Forelimb muscle (tissue), 1 donor: ENCODE data around the gene GPR26. TPM values are rescaled to one million over a fixed set of nuclear protein-coding genes. Genes with fewer than 3 reads are reported as not detected.
A peak's percentile ranks its signal among the peaks of the same experiment; 100 is the strongest.
"Not testable (repeated sequence)": the region's sequence is repeated elsewhere in the genome, so short reads cannot be mapped to it uniquely, and the experiment has no call there.

Experiments used
- DNase-seq: peaks from one replicate; pipeline ENCODE4 v3.0.0-alpha.2; 2013; ENCODE audit warnings: low read depth
- polyA plus RNA-seq: library from polyadenylated mRNA; unstranded; fragments of 120-200 nt; gene quantifications from one replicate; pipeline ENCODE4 v1.2.1, GENCODE V29; 2013; ENCODE audit not compliant: insufficient read length

The GPR26 gene
- polyA plus RNA-seq, 1 donor: not detected

DNA sequence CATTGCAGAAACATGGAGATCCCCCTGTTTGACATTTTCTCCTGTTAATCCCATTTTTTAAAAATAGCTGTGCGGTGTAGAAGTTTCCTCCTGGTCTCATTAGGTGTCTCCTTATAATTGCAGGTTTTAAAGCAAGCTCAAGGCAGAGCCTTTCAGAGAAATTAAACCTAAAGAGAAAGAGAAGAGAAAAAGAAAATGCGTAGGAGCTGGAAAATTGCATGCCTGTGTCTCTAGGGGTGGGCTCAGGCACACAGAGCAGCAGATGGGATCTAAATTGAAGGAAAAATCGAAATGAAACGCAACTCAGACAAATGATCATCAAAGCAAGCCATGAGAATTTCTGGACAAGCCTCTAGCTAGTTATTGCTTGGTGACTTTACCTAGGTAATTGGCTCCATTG, 40.1 kb downstream of the GPR26 start:
- no peak for DNase-seq

DNA sequence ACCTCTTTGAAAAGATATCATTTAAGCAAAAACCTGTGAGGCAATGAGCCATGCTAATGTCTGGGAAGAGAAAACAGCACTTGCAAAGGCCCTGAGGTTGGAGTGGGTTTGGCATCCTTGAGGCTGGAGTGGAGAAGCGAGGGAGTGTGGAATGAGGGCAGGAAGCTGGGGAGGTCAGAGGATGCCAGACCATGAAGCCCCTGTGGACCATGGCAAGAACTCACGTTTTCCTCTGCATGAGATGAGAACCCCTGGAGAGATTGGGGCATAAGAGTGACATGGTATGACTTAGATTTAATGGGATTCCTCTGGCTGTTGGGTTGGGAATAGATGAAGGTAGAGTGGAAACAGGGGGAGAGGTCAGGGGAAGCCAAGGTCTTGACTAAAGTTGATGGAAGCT, 49.4 kb downstream of the GPR26 start:
- DNase-seq: no peak

DNA sequence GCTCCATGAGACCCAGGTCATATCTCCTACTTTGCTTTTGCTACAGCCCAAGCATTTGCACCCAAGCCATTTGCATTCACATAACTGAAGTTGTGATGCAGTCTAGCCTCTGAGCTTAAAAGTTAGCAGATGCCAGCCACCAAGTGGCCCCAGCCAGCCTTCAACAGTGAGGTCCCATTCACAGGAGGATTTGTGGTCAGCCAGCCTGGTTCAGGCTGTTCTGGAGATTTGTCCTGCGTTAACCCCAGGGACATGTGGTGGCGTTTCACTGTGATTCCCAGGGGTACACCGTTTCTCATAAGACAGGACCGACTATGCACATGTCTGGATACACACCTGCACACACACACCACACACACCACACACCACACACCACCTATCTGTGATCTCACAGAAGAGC, 51.2 kb downstream of the GPR26 start:
- DNase-seq: no peak

DNA sequence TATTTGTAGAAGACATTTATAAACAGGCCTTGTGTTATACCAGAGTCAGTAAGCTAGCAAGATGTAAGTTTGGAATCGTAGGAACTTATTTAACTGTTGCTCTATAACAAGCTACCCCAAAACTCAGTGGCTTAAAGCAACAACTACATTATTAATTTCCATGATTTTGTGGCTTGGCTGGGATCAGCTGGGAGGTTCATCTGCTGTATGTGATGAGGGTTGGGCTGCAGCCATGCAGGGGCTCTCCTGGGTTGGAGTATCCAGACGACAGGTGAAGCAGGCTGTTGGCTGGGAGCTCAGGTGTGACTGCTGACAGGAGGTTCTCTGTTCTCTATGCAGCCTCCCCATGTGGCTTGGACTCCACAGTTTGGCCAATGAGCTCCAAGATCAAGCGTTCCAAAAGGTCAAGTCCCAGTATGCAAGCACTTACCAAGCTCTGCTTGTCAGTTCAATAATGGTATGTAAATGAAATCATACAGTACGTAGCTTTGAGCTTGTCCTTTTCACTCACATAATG, 52.4 kb downstream of the GPR26 start:
- no peak for DNase-seq

DNA sequence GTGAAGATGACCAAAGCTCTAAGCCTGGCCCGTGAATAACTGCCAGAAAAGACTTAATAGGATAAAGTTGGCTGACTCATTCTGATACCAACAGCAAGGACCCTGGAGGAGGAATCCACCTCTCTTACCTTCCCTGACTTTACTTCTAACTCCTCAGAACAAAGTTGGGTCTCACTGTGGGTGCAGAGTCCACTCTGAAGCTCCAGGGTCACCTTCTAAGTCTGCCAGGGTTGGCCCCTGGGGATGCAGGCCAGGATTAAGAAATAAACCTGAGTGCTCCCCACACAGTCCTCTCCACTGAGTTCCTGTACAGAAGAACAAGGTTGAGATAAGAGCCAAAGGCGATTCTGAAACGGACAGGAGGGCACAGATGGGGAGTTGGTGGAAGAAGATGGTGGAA, 54.4 kb downstream of the GPR26 start:
- no peak for DNase-seq

DNA sequence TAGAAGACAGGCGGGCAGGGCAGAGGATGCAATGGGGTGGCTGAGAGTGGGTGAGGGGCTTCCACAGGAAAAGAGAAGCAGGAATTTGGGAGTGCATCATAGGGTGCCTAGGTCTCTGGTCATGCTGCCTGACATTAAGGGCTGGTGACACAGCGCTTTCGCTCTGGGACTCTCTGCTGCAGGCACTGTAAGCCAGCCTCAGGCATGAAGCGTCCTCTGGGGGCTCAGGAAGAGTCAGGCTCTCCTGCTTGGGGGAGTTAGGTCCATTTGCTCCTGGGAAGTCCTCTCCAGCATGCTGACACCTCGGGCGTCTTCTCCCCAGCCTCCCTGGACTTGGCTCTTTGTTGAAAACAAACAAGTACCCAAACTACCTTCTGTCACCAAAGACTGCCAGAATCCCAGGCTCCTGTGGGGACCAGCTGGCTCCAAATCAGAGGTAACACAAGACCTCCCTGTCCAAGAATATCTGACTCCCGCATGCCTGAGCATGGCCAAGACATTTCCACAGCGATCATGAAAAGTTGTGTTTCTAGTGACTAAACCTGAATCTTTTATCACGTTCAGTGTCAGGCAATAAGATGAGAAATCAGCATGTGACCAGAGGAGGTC, 55.4 kb downstream of the GPR26 start:
- DNase-seq: no peak

DNA sequence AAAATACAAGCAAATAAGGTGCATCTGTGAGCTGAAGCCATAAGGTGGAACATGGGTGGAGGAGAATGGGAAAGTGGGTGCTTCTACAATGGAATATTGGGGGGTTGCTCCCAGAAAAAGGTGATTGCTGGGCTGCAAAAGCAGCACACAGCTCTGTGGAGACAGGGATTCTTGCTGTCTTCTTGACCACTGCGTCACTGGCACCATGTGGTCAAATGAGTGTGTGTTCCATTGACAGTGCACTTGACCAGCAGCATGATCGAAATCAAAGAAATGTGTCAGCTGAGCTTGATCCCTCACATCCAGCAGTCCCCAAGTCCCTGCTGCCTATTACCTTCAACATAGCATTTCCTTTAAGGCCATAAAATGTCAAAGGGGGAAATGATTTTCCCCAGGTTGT, 56.2 kb downstream of the GPR26 start:
- DNase-seq: no peak

DNA sequence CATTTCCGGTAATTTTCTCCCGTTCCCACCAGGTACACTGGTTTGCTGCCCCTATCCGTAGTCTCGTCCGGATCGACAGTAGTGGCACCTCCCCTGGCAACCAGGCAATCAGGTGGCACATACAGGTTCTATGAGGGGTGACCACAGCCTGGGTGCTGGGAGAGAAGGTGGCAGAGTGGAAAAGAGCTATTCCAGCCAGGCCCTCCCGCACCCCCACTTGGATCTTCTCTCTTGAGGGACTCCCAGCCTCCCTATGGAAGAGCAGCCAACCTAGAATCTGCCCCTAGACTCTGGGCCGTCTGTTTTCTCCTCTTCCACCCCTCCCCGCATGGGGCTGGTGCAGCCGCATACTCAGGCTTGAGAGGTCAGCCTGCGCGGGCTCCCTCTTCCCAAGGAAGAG, 58.6 kb downstream of the GPR26 start:
- DNase-seq: no peak

DNA sequence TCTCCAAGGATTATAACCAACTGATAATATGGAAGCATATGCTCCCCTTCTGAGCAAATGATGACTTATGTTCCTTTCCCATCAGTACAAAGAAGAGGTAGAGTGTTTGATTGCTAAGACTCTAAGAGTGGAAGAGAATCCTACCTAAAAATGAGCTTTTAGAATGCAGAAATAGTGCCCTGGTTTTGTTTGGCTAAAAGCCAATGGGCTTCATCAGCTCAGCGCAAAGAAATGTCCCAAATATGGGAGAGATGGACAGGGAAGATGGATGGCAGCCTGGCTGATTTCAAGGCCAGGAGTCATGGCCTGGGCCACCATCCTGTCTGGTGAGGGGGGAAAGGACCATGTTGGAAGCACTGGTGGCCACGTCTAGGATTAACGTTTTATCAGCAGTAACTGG, 60.2 kb downstream of the GPR26 start:
- DNase-seq: no peak

DNA sequence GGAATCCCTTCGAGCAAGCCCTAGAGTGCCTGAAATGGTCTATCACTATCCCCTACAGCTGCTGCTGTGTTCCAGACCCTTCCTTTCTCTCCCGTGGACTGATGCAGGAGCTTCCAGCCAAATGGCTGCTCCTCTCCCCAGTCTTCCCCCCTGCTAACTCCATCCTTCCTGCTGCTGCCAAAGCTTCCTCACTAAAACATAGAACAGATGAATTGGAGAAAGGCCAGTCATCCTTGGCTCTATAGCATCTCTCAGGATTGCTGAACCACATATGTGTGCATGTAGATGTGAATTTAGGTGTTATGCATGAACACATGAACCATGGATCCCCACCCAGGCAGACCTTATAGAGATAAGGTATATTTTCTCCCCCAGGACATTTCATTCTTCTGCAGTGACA, 60.7 kb downstream of the GPR26 start:
- DNase-seq: peak; percentile 6

DNA sequence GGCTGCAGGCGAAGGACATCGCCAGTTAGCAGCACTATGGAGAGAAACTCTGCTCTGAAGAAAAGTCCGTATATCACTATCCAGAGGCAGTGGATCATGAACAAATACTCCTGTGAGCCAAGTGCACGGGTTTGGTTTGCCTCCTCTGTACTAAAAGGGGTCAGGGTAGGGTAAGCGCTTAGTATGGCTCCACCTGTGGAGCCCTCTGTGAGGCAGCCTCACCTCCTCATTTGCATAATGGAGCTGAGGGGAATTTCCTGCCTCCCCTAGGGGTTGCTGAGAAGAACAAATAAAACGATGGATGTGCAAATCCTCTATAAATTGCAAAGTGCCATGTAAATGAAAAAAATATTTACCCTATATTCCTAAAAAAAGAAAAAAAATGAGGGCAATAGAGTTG, 63.4 kb downstream of the GPR26 start:
- no peak for DNase-seq

DNA sequence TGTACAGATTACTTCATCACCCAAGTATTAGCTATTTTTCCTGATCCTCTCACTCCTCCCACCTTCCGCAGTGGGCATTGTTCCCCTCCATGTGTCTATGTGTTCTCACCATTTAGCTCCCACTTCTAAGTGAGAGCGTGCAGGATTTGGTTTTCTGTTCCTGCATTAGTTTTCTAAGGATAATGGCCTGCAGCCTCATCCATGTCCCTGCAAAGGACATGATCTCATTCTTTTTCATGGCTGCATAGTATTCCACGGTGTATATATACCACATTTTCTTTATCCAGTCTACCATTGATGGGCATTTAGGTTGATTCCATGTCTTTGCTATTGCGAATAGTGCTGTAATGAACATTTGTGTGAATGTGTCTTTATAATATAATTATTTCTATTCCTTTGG, 70.8 kb downstream of the GPR26 start:
- not testable (repeated sequence) for DNase-seq

DNA sequence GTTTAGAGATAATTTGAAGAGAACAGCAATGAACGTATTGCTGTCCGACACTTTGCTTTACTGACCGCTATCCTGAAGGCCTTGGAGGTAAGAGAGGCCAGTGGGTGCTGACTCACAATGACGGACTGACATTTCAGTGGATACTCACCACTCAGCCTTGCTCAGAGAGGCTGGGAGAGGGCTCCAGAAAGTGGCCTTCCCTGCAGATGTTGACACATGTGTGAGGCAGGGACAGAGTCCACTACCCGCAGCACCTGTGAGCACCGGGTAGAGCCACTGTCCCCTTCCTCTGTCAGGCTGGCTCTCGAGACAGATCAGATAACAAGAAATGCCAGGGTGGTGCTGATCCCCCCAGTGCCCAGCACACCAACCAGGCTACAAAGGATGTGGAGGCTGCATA, 75.0 kb downstream of the GPR26 start:
- DNase-seq: no peak

DNA sequence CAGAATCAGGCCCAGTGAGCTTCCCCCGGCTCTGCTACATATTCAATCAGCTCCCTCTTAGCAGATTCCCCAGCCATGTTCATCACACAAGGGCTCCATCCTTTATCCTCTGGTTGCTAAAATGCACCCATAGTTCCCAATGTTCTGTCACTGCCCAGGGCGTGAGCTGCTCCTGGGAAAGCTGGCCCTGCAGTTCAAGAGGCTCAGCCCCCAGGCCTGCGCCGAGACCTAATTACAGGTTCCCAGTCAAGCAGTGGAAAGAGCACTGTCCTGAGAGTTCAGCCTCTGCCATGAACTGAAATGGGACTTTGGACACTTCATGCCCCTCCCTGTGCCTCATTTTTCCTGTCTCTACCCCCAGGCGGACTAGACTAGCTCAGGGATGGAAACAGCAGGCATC, 75.6 kb downstream of the GPR26 start:
- no peak for DNase-seq

DNA sequence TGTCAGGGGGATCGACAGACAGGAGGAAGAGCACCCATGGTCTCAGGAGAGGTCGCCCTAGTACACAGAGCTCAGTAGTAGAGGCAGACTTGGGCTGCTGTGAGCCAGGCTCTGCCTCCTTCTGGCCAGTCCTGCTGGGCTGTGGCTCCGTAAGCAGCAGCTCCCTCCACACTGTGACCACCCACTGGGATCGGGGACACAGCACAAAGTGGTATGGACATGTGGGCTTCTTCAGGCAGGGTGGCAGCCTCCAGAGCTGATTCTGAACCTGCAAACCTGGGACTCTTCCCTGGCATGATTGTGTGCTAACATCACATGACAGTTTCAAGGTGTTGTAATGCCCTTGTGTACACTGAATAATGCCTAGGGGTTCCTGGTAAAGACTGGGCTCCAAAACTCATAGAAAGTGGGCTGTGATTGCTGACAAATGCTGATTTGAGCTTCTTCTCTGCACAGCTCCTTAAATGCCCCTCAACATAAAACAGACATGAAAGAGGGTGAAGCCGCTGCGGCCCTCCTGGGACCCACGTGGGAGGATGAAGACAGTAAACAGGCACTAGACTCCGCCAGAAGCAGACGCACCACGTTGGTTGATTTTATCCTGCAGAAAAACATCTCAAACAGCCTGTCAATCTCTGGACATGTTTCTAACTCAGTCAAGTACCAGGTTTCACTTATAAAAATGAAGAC, 76.7 kb downstream of the GPR26 start:
- no peak for DNase-seq

DNA sequence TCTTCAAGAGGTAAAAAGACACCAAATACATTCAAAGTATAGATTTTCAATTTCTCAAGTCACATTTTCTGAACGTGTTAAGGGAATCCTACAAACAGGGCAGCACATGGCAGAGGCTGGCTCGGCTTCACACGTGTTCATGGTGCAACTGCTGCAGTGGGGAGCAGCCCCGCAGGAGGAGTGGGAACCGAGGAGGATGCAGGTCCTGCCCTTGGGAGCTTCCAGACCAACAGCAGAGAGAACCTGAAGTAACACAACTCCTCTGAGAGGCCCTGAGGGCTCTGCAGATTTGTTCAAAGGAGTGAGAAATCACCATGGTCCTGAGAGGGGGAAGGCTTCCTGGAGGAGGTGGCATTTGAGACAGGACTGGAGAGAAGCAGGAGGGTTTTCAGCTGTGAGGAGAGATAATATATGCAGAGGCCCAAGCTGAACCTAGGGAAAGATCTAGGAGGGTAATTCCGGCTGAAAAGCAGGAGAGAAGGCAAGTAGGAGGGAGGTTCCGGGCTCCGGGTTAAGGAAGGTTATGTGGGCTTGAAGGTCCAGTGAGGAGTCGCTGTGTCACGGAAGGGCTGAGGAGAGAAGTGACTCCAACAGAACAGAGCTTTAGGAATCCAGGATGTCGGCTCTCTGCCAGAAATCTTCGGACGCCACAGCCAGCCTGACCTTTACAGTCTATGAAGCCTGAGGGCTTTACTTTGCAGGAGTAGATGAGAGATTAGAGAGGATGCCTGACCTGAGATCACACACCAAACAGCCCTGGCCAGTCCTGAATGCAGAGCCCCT, 77.5 kb downstream of the GPR26 start:
- no peak for DNase-seq

DNA sequence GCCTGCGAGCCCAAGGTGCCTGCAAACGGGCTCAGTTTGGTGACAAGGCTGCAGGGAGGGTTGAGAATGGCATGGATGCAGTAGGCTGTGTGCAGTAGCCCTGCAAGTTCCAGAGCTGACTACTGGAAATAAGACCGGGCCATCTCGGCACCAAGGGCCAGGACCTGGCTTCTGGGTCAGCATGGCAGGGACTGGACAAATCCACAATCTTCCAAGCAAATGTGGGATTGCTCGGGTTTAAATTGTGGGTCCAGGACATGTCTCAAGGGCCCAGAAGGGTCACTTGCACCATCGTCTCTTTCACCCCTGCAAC, 78.0 kb downstream of the GPR26 start:
- no peak for DNase-seq

Other genes with a start within 250 kb of the GPR26 start
- gene CPXM2, start 225.5 kb downstream of the GPR26 start, polyA plus RNA-seq: 0.25 TPM